Stimulated activated CD4-positive, alpha-beta T cell treated with anti-CD3 and anti-CD28 coated beads, Interleukin-1b, Interleukin-23, amount 100 ng/mL, for 4 hours (primary cell): ENCODE results near the gene ZNF540.
"Not testable (repeated sequence)": the region's sequence is repeated elsewhere in the genome, so short reads cannot be mapped to it uniquely, and the experiment has no call there.

ENCODE experiments used
- DNase-seq, 2 donors: peaks; one replicate each; pipeline ENCODE4 v3.0.0-alpha.2; 2020; ENCODE audit warnings: low read depth in 2 of 2

The ZNF540 gene

DNA sequence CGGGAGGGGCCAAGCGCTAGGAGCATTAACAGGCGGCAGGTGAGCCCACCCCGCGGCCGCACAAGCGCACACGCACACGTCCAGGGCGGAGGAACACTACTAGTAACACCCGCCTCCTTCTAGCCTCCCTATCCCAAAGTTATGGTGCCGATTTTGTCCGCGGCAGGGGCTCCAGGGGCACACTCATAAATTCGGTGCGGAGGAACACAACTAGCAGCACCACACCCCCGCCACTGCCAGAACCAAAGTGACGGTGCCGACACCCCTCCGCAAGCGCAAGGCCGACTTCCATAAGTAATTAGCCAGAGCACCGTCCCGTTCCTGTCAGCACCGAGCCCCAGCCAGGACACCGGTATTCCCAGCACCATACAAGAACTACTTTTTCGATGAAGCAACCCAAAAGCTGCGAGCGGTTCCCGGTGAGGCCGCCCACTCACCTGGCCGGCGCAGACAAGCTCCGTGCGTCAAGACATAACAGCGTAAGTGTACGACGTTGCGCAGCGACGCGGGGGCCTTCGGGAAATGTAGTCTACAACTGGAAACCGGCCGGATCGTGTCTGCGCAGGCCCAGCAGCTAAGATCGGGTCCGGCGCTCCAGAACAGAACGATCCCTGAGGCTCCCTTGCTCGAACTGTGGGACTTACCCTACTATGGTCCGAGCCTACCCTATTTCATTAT lies at the start of gene ZNF540, which contains the start of gene ZNF571:
Gene ZNF540 (plus strand): TSS at position 573 of the 678 bp plus-strand sequence. CDS start 3,572 bp downstream, outside the sequence.
Gene ZNF571 (minus strand): TSS at position 489 of the 678 bp plus-strand sequence. CDS start 8,116 bp downstream, outside the sequence.
- DNase-seq = peak; percentile 86 to 87

DNA sequence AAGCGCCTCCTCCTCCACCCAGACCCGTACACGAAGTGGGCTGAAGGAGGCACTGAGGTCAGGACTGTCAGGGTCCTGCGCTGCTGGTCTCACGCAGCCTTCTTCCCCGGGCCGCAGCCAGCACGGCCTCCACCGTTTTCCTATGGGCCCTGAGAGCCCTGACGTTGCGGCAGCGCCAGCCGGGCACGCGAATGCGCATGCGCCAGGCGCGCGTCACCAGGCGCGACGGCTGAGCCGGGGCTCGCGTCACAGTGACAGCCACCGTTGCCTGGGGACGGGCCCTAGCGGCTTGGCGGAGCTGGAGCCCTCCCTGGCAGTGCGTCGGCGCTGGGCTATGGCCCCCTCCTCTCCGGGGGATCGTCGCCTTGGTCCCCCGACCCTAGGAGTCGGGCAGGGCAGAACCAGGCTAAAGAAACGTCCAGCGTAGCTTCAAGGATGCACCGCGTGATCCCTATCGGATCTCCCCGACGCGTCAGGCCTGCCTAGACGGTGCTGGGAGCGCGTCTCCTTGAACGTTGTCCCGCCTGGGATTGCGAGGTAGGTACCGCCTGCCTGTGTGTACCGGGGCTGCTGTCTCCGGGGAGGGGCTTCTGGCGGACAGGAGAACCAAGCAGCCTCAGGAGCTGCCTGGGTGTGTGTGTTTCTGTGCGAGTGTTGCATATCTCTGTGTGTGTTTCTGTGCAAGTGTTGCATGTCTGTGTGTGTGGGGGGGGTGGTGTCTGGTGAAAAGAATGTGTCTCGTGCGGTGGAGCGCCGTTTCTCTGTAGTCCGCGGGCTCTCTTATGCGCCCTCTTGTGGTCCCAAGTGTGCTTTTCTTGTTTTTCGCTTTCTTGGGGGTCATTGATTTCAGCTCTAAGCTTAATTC lies 43.3 kb upstream of the ZNF540 start:
- DNase-seq = peak; percentile 8 to 34

DNA sequence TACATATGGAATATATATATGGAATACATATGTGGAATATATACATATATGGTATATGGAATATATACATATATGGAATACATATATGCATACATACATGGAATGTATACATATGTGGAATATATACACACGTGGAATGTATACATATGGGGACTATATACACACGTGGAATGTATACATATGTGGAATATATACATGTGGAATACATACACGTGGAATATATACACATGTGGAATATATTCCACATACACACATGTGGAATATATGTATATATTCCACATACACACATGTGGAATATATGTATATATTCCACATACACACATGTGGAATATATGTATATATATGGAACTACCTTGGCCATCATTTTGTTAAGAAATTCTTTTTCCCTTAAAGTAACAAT lies 31.2 kb upstream of the ZNF540 start:
- no peak for DNase-seq

GRCh38 chr19:37564624-37565369 lies 29.9 kb upstream of the ZNF540 start:
- no peak for DNase-seq

DNA sequence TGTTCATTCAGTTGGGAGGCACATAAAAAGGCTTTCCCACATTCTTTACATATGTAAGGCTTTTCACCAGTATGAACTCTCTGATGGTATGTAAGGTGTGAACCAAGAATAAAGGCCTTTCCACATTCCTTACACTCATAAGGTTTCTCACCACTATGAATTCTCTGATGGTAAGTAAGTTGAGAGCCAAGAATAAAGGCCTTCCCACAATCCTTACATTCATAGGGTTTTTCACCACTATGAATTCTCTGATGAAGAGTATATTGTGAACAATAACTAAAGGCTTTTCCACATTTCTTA lies 29.4 kb upstream of the ZNF540 start:
- DNase-seq = no peak

GRCh38 chr19:37572203-37572602 lies 22.5 kb upstream of the ZNF540 start:
- DNase-seq = no peak

GRCh38 chr19:37583340-37583739 lies 11.3 kb upstream of the ZNF540 start:
- DNase-seq = no peak

DNA sequence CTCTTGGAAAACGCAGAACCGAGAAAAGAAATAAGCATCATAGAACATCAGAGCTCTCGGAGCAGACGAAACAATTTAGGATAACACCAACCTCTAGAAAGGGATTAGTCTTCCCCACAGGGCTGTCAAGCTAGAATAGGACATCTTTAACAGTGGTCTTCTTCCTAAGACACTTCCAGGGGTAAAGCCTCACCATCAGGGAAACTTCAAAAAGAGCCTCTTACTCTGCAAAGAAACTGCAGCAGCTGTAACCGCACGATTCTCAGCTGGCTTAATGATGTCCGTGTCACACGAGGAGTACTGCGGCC lies 726 bp upstream of the ZNF540 start:
- DNase-seq = no peak

GRCh38 chr19:37594982-37595382 lies 306 bp downstream of the ZNF540 start:
- peak; percentile 25 to 26 for DNase-seq

GRCh38 chr19:37635076-37636056 lies 40.7 kb downstream of the ZNF540 start:
- DNase-seq = no peak

- DNase-seq = no peak
Observed at GRCh38 chr19:37654118-37654517, 59.4 kb downstream of the ZNF540 start.

DNA sequence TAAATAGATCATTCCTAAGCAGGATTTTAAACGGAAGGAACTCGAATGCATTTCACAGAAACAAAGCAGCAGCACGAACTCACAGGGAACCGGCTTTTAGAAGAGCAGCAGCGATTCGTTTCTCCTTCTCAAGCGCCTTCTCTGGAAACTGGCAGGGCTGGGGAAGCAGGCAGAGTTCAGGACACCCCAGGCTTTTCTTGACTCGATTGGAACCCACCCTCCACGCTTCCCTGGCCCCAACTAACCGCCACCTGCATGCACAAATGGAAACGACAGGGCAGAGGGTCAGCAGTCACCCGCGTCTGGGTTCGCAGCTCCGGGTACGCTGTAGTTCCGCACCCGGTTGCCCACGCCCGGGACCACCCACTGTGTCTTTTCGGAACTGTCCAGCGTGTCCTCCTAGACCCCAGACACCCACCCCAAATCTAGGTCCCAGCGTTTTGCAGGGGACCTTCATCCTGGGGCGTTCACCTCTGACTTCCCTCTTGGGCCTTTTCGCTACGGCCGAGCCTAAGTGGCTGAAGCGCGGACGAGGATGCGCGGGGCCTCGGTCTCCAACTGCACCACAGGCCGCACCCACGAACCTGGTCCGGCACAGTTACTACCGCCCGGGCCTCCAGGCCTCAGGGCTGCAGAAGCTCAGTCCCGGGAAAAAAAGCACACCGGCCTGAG lies 60.1 kb downstream of the ZNF540 start:
- peak in 1 of 2 donors; percentile 2 for DNase-seq

DNA sequence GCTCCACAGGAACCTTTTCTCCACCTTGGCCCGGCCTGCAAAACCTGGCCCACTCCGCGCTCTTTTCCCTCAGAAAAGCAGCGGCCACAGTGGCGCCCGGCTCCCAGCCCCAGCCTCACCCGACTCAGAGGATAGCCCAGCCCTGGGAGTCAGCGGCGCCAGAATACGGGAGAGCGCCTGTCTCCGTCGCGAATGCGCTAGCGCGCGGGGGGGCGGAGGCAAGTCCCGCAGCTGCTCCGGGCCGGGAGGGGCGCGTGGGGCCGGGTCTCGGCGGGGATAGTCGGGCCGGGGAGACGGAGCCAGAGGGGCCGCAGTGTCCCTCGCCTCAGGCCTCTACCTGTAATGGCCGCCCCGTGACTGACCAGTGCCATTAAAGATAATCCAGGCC lies 60.6 kb downstream of the ZNF540 start, which contains the start of gene ZFP30:
Gene ZFP30 (minus strand): TSS at position 165 of the 388 bp plus-strand sequence. CDS start 7,643 bp downstream, outside the sequence.
- DNase-seq = peak; percentile 57 to 73

- peak; percentile 74 to 88 for DNase-seq
Observed at GRCh38 chr19:37655689-37656371, 61.2 kb downstream of the ZNF540 start.

GRCh38 chr19:37657157-37657556 lies 62.5 kb downstream of the ZNF540 start:
- DNase-seq = not testable (repeated sequence)
